SK-N-SH (cell line): Measurements from ENCODE around the gene CEP78.

Experiments
- CTCF ChIP-seq: fragments of 200-600 bp; sonication (generic); IDR thresholded peaks from 2 replicates; pipeline ENCODE4 v1.6.1; 2017; ENCODE audit warnings: antibody characterized with exemption, mild to moderate bottlenecking, moderate library complexity
- GATA2 ChIP-seq: sonication (generic); formaldehyde crosslinking; IDR thresholded peaks from 2 replicates; pipeline ENCODE4 v1.5.0; 2020; ENCODE audit warnings: mild to moderate bottlenecking, missing genetic modification reagents
- MAX ChIP-seq: IDR thresholded peaks from 2 replicates; pipeline ENCODE4 v1.4.0; 2012; ENCODE audit warnings: low read depth
- MEF2A ChIP-seq: IDR thresholded peaks from 2 replicates; pipeline ENCODE4 v1.4.0; 2012; ENCODE audit warnings: low read depth, borderline replicate concordance
- RFX5 ChIP-seq: IDR thresholded peaks from 2 replicates; pipeline ENCODE4 v1.6.1; 2012; ENCODE audit warnings: mild to moderate bottlenecking, improper control_type of control experiment, low read length
- TAF1 ChIP-seq: IDR thresholded peaks from 2 replicates; pipeline ENCODE4 v1.6.1; 2012; ENCODE audit warnings: low read depth, mild to moderate bottlenecking, low read length, moderate library complexity, borderline replicate concordance
- TCF12 ChIP-seq: IDR thresholded peaks from 2 replicates; pipeline ENCODE4 v1.4.0; 2012
- YY1 ChIP-seq: IDR thresholded peaks from 2 replicates; pipeline ENCODE4 v1.4.0; 2012; ENCODE audit warnings: low read depth, mild to moderate bottlenecking

- TF ChIP-seq YY1 (no peak), TAF1 (no peak), TCF12 (no peak), MEF2A (no peak), MAX (no peak), GATA2 (CRISPR knock-in tag) (no peak), CTCF (no peak), RFX5 (no peak)
These were observed 56.2 kb downstream of the CEP78 start for GRCh38 chr9:78292026-78292425.
